Raji (cell line): ENCODE results near the gene EMC9.

Source experiments
- POLR2A ChIP-seq: IDR thresholded peaks from 2 replicates; pipeline ENCODE4 v1.6.1; 2011; ENCODE audit warnings: low read depth, low read length, control low read depth; ENCODE audit not compliant: insufficient read depth

The EMC9 gene

GRCh38 chr14:24144451-24144850, 3.1 kb upstream of the EMC9 start:
- TF ChIP-seq POLR2A, result no peak

- no peak for TF ChIP-seq POLR2A
These were observed 2.1 kb upstream of the EMC9 start for GRCh38 chr14:24143511-24143910.

- peak; percentile 33; the same call in 1 of the 2 replicates for TF ChIP-seq POLR2A
These were observed 2.0 kb downstream of the EMC9 start for GRCh38 chr14:24139272-24139934.

- no peak; the same call in none of the 2 replicates for TF ChIP-seq POLR2A
These were observed 2.8 kb downstream of the EMC9 start for GRCh38 chr14:24138396-24139271.

GRCh38 chr14:24137529-24138395, 3.6 kb downstream of the EMC9 start:
- peak; percentile 23; the same call in 1 of the 2 replicates for TF ChIP-seq POLR2A

- peak; percentile 13; the same call in 1 of the 2 replicates for TF ChIP-seq POLR2A
These were observed 4.5 kb downstream of the EMC9 start for GRCh38 chr14:24136684-24137528.

GRCh38 chr14:24135834-24136683, 5.3 kb downstream of the EMC9 start, which contains the start of gene PSME1:
PSME1 (plus strand) TSS chr14:24136194; CDS start chr14:24136263, 69 bp downstream.
- TF ChIP-seq POLR2A, result peak; percentile 79

GRCh38 chr14:24135584-24135833, 5.9 kb downstream of the EMC9 start:
- no peak for TF ChIP-seq POLR2A

GRCh38 chr14:24133735-24134134, 7.7 kb downstream of the EMC9 start:
- TF ChIP-seq POLR2A, result no peak

GRCh38 chr14:24132976-24133375, 8.4 kb downstream of the EMC9 start:
- TF ChIP-seq POLR2A, result no peak

GRCh38 chr14:24132061-24132685, 9.2 kb downstream of the EMC9 start:
- no peak for TF ChIP-seq POLR2A

- TF ChIP-seq POLR2A, result no peak
These were observed 9.8 kb downstream of the EMC9 start for GRCh38 chr14:24131549-24131966.

GRCh38 chr14:24130717-24131548, 10.5 kb downstream of the EMC9 start:
- TF ChIP-seq POLR2A, result no peak

- TF ChIP-seq POLR2A, result no peak
These were observed 11.0 kb downstream of the EMC9 start, which contains the start of gene FITM1 for GRCh38 chr14:24130380-24130716. FITM1 (plus strand) TSS chr14:24130659; CDS start chr14:24131564, 905 bp downstream.
